HCT116 (cell line): ENCODE measurements around the gene MPHOSPH10. TPM values are rescaled to one million over a fixed set of nuclear protein-coding genes. Genes with fewer than 3 reads are reported as not detected.

Source experiments
- ATAC-seq: fragments of 200-7000 bp; cut with Tn5 transposase; 2 replicates; pipeline ENCODE4 v1.9.1; 2020; ENCODE audit warnings: mild to moderate bottlenecking, moderate library complexity
- BruUV-seq: library from RNA; stranded (reverse); fragments of 400-500 nt; replicated peaks from 2 replicates; lab custom pipeline; 2021; lab: Mats Ljungman, UMichigan
- CTCF ChIA-PET: fragments of 300-600 bp; sonication (Branson Sonifier 250); formaldehyde crosslinking; loops from one replicate; lab custom pipeline; 2021; ENCODE audit warnings: antibody characterized with exemption; lab: Charles Lee
- POLR2A ChIA-PET: fragments of 300-600, 350-600 bp; sonication (Branson Sonifier 250); formaldehyde crosslinking; loops from one replicate; lab custom pipeline; 2021; ENCODE audit warnings: antibody characterized with exemption; lab: Charles Lee
- RAD21 ChIA-PET, 2 experiments: fragments of 300-600 bp; sonication (Branson Sonifier 250); formaldehyde crosslinking; loops; one replicate each; lab custom pipeline; 2023; ENCODE audit warnings: low total read pairs in 2 of 2; ENCODE audit not compliant: uncharacterized antibody in 2 of 2, unreplicated experiment in 2 of 2, low non-redundant PET in 1 of 2; lab: Charles Lee
- DNase-seq: peaks from one replicate; pipeline ENCODE4 v3.0.0-alpha.2; 2010; ENCODE audit warnings: low read depth, low spot score
- H2AFZ ChIP-seq: fragments of 200-600 bp; shearing (Covaris generic), sonication (generic); 2 replicates; pipeline ENCODE4 v1.6.1; 2017; ENCODE audit warnings: low read depth, mixed run types, mixed read lengths, antibody characterized with exemption, low read length; ENCODE audit not compliant: poor library complexity, severe bottlenecking
- H3K27ac ChIP-seq: 2 replicates; pipeline ENCODE4 v1.5.1; 2012; ENCODE audit warnings: low read depth, low read length
- H3K27me3 ChIP-seq: fragments of 200-600 bp; sonication (generic); 2 replicates; pipeline ENCODE4 v1.6.1; 2016; ENCODE audit warnings: mixed run types, low read length, mixed read lengths; ENCODE audit not compliant: insufficient read depth
- H3K36me3 ChIP-seq, 2 experiments: fragments of 200-500 bp in 1 of 2; fragments of 200-600 bp in 1 of 2; sonication (Bioruptor generic) in 1 of 2; sonication (generic) in 1 of 2; 2 replicates each; pipeline versions ENCODE4 v1.5.1 to v1.6.1; 2014 to 2016; ENCODE audit warnings: low read length in 2 of 2, inconsistent platforms in 1 of 2, mixed read lengths in 1 of 2, mixed run types in 1 of 2; ENCODE audit not compliant: insufficient read depth in 2 of 2, control insufficient read depth in 1 of 2
- H3K4me1 ChIP-seq, 2 experiments: fragments of 200-600 bp in 1 of 2; sonication (generic) in 1 of 2; 2 replicates each; pipeline versions ENCODE4 v1.5.1 to v1.6.1; 2012 to 2017; ENCODE audit warnings: low read length in 2 of 2, inconsistent platforms in 1 of 2, mild to moderate bottlenecking in 1 of 2, mixed read lengths in 1 of 2, mixed run types in 1 of 2, moderate library complexity in 1 of 2; ENCODE audit not compliant: insufficient read depth in 2 of 2, control insufficient read depth in 1 of 2
- H3K4me2 ChIP-seq: fragments of 200-600 bp; sonication (generic); 2 replicates; pipeline ENCODE4 v1.6.1; 2017; ENCODE audit warnings: mixed run types, low read length, mixed read lengths
- H3K4me3 ChIP-seq, 2 experiments: fragments of 200-600 bp in 1 of 2; sonication (generic) in 1 of 2; replicated peaks in 1 of 2; 2 replicates each; pipeline ENCODE4 v1.5.1; 2011 to 2016; ENCODE audit warnings: low read length in 2 of 2, control low read depth in 1 of 2, low read depth in 1 of 2, mild to moderate bottlenecking in 1 of 2, mixed read lengths in 1 of 2, mixed run types in 1 of 2
- H3K79me2 ChIP-seq: fragments of 200-600 bp; sonication (generic); 2 replicates; pipeline ENCODE4 v1.6.1; 2017; ENCODE audit warnings: mild to moderate bottlenecking, mixed run types, low read length, moderate library complexity, mixed read lengths; ENCODE audit not compliant: insufficient read depth
- H3K9ac ChIP-seq: fragments of 200-600 bp; sonication (generic); 2 replicates; pipeline ENCODE4 v1.6.1; 2016; ENCODE audit warnings: low read length, mixed read lengths
- H3K9me2 ChIP-seq: fragments of 200-600 bp; sonication (generic), shearing (Covaris generic); 2 replicates; pipeline ENCODE4 v1.6.1; 2017; ENCODE audit warnings: mixed run types, mild to moderate bottlenecking, moderate library complexity; ENCODE audit not compliant: insufficient read depth
- H3K9me3 ChIP-seq, 2 experiments: fragments of 200-500 bp in 1 of 2; fragments of 200-600 bp in 1 of 2; sonication (Bioruptor generic) in 1 of 2; sonication (generic) in 1 of 2; 2 replicates each; pipeline ENCODE4 v1.6.1; 2014 to 2017; ENCODE audit warnings: low read length in 2 of 2, mixed read lengths in 2 of 2, inconsistent platforms in 1 of 2, low read depth in 1 of 2, mild to moderate bottlenecking in 1 of 2, mixed run types in 1 of 2, moderate library complexity in 1 of 2; ENCODE audit not compliant: control insufficient read depth in 1 of 2, insufficient read depth in 1 of 2
- H4K20me1 ChIP-seq: fragments of 200-600 bp; sonication (generic), shearing (Covaris generic); 2 replicates; pipeline ENCODE4 v1.6.1; 2017; ENCODE audit warnings: mixed run types, mild to moderate bottlenecking, moderate library complexity; ENCODE audit not compliant: insufficient read depth
- ATF3 ChIP-seq: IDR thresholded peaks from 2 replicates; pipeline ENCODE4 v1.6.1; 2012
- CBX3 ChIP-seq: IDR thresholded peaks from 2 replicates; pipeline ENCODE4 v1.6.1; 2012; ENCODE audit warnings: low read depth
- CEBPB ChIP-seq: IDR thresholded peaks from 2 replicates; pipeline ENCODE4 v1.6.1; 2012; ENCODE audit warnings: low read depth
- CTCF ChIP-seq, 3 experiments: fragments of 200-600 bp in 1 of 3; sonication (generic) in 1 of 3; IDR thresholded peaks in 2 of 3; conservative IDR thresholded peaks in 1 of 3; 2 replicates each; pipeline ENCODE4 v1.5.1; 2012 to 2017; ENCODE audit warnings: low read depth in 2 of 3, low read length in 2 of 3, antibody characterized with exemption in 1 of 3, borderline replicate concordance in 1 of 3, control low read depth in 1 of 3, mild to moderate bottlenecking in 1 of 3, mixed read lengths in 1 of 3, mixed run types in 1 of 3, moderate library complexity in 1 of 3; ENCODE audit not compliant: insufficient read depth in 1 of 3
- EGR1 ChIP-seq: IDR thresholded peaks from 2 replicates; pipeline ENCODE4 v1.6.1; 2012; ENCODE audit warnings: low read depth
- FOSL1 ChIP-seq: IDR thresholded peaks from 2 replicates; pipeline ENCODE4 v1.6.1; 2012; ENCODE audit warnings: low read depth
- JUND ChIP-seq: IDR thresholded peaks from 2 replicates; pipeline ENCODE4 v1.6.1; 2012
- POLR2A ChIP-seq: IDR thresholded peaks from 2 replicates; pipeline ENCODE4 v1.7.0; 2011; ENCODE audit warnings: borderline replicate concordance; ENCODE audit not compliant: insufficient read depth, insufficient read length; ENCODE audit errors: extremely low read depth
- RAD21 ChIP-seq: IDR thresholded peaks from 2 replicates; pipeline ENCODE4 v1.6.1; 2012; ENCODE audit warnings: low read depth, mild to moderate bottlenecking
- REST ChIP-seq: IDR thresholded peaks from 2 replicates; pipeline ENCODE4 v1.6.1; 2012; ENCODE audit warnings: low read depth
- SIN3A ChIP-seq: IDR thresholded peaks from 2 replicates; pipeline ENCODE4 v1.6.1; 2012; ENCODE audit warnings: low read depth
- TCF7L2 ChIP-seq: IDR thresholded peaks from 2 replicates; pipeline ENCODE4 v1.7.0; 2011; ENCODE audit warnings: borderline replicate concordance, inconsistent platforms; ENCODE audit not compliant: insufficient read depth, insufficient read length; ENCODE audit errors: extremely low read depth
- YY1 ChIP-seq: IDR thresholded peaks from 2 replicates; pipeline ENCODE4 v1.6.1; 2011; ENCODE audit warnings: low read length, low read depth, moderate library complexity, mild to moderate bottlenecking; ENCODE audit not compliant: insufficient replicate concordance; ENCODE audit errors: extremely low read depth
- ZFX ChIP-seq: fragments of 450-650 bp; IDR thresholded peaks from 2 replicates; pipeline ENCODE4 v1.6.1; 2017
- intact Hi-C: fragments of 100-400 bp; cut with micrococcal nuclease; formaldehyde crosslinking; loops from 2 replicates; pipeline ENCODE4 v1.10.0; 2022
- total RNA-seq: library from RNA; stranded (reverse); gene quantifications from one replicate; pipeline ENCODE4 v1.2.1, GENCODE V29; 2021; ENCODE audit not compliant: unreplicated experiment

Gene MPHOSPH10
- total RNA-seq, 1 experiment from 2014 or later: 36.7 TPM

- H3K4me3 ChIP-seq: no peak overlapping the region
- H2AFZ ChIP-seq: no peak overlapping the region
- no peak for TF ChIP-seq POLR2A
- TF ChIP-seq TCF7L2: no peak
- no peak for TF ChIP-seq JUND
- no peak for TF ChIP-seq CBX3
- TF ChIP-seq REST: no peak
- no peak for TF ChIP-seq FOSL1
- no peak for TF ChIP-seq RAD21
- TF ChIP-seq CEBPB: no peak
- TF ChIP-seq CTCF (IDR thresholded peaks at IDR 0.05 in 2 of 3, conservative IDR thresholded peaks at IDR 0.05 in 1 of 3; ENCODE audit: borderline replicate concordance in 1 of 3, insufficient read depth in 1 of 3, low read depth in 2 of 3, low read length in 2 of 3): no peak
- TF ChIP-seq EGR1: no peak
- no peak for TF ChIP-seq ZFX
- TF ChIP-seq SIN3A: no peak
- no peak for TF ChIP-seq YY1
- TF ChIP-seq ATF3: no peak
- no peak overlapping the region for H3K4me2 ChIP-seq
- H3K9me3 ChIP-seq: no peaks in the 10 kb centered on the region
- no peaks in the 10 kb centered on the region for H3K79me2 ChIP-seq
- no peak overlapping the region for H3K9ac ChIP-seq
- no peaks in the 10 kb centered on the region for H3K9me2 ChIP-seq
- no peaks in the 10 kb centered on the region for H3K36me3 ChIP-seq
- BruUV-seq: no TSS peak
- POLR2A ChIA-PET: no interaction called here
- no peaks in the 10 kb centered on the region for H3K4me1 ChIP-seq
- no peak for ATAC-seq
- intact Hi-C loops: no loop called here
- no peaks in the 10 kb centered on the region for H3K27me3 ChIP-seq
- no peaks in the 10 kb centered on the region for H4K20me1 ChIP-seq
- CTCF ChIA-PET: interaction anchor here (1.0 kb wide), 2 partner anchors 36 to 91 kb away, joined by 3 to 5 read pairs; partner anchors contain the start of gene PAIP2B
- RAD21 ChIA-PET: no interaction called here
- DNase-seq: no peak
- no peak overlapping the region for H3K27ac ChIP-seq
Observed at GRCh38 chr2:71191570-71191943, 61.1 kb downstream of the MPHOSPH10 start.

Other genes starting within 250 kb of the MPHOSPH10 start
- gene VAX2, start 230.1 kb upstream of the MPHOSPH10 start, total RNA-seq: 0.61 TPM
- gene ATP6V1B1, start 194.7 kb upstream of the MPHOSPH10 start, total RNA-seq: 0.74 TPM
- not detected for gene ANKRD53, start 152.0 kb upstream of the MPHOSPH10 start, total RNA-seq
- gene TEX261, start 135.8 kb upstream of the MPHOSPH10 start, total RNA-seq: 37.9 TPM
- 36.8 TPM for gene NAGK, start 62.0 kb upstream of the MPHOSPH10 start, total RNA-seq
- gene MCEE, start 405 bp upstream of the MPHOSPH10 start, total RNA-seq: 9.0 TPM
- 5.9 TPM for gene PAIP2B, start 96.5 kb downstream of the MPHOSPH10 start, total RNA-seq
- 108 TPM for gene ZNF638, start 201.1 kb downstream of the MPHOSPH10 start, total RNA-seq